Lower lobe of right lung (tissue), 2 donors: Measurements from ENCODE around the gene NRM. TPM values are rescaled to one million over a fixed set of nuclear protein-coding genes. Genes with fewer than 3 reads are reported as not detected.

Source experiments
- ATAC-seq, 2 donors: fragments of 200-7000 bp; cut with Tn5 transposase; one replicate each; pipeline ENCODE4 v1.9.1; 2020 to 2022; ENCODE audit warnings: mild to moderate bottlenecking in 2 of 2, moderate library complexity in 2 of 2
- DNase-seq: peaks from one replicate; pipeline ENCODE4 v3.0.0-alpha.2; 2020
- H3K27ac ChIP-seq: fragments of 200-600 bp; one replicate; pipeline ENCODE4 v1.8.0; 2022
- H3K27me3 ChIP-seq: fragments of 200-600 bp; one replicate; pipeline ENCODE4 v1.8.0; 2022; ENCODE audit warnings: low read depth
- H3K36me3 ChIP-seq: fragments of 200-600 bp; one replicate; pipeline ENCODE4 v1.8.0; 2022; ENCODE audit warnings: mild to moderate bottlenecking
- H3K4me1 ChIP-seq: fragments of 200-600 bp; one replicate; pipeline ENCODE4 v1.8.0; 2022
- H3K4me3 ChIP-seq: fragments of 200-600 bp; one replicate; pipeline ENCODE4 v1.8.0; 2022; ENCODE audit warnings: mild to moderate bottlenecking
- H3K9me3 ChIP-seq: fragments of 200-600 bp; one replicate; pipeline ENCODE4 v1.8.0; 2022
- intact Hi-C: fragments of 100-400 bp; cut with DNase I; formaldehyde crosslinking; loops from one replicate; pipeline ENCODE4 v1.11.0; 2022
- total RNA-seq: library from RNA; stranded (reverse); fragmentation: NEBNext Ultra II Directional; extraction: Animal tissue kit (Norgen Biotek cat#: 25700); gene quantifications from one replicate; pipeline ENCODE4 v1.2.1, GENCODE V29; 2021
- TF ChIP-seq, protein P1 (sequence below): fragments of 200-600 bp; IDR thresholded peaks from one replicate; pipeline ENCODE4 v1.8.0; 2022; ENCODE audit warnings: antibody characterized with exemption, mild to moderate bottlenecking
- donor health status: DM: no; HTN: yes; CAD: no; lungs with severe emphysema.

The NRM gene
- total RNA-seq, 1 donor from 2014 or later = 10.0 TPM

DNA sequence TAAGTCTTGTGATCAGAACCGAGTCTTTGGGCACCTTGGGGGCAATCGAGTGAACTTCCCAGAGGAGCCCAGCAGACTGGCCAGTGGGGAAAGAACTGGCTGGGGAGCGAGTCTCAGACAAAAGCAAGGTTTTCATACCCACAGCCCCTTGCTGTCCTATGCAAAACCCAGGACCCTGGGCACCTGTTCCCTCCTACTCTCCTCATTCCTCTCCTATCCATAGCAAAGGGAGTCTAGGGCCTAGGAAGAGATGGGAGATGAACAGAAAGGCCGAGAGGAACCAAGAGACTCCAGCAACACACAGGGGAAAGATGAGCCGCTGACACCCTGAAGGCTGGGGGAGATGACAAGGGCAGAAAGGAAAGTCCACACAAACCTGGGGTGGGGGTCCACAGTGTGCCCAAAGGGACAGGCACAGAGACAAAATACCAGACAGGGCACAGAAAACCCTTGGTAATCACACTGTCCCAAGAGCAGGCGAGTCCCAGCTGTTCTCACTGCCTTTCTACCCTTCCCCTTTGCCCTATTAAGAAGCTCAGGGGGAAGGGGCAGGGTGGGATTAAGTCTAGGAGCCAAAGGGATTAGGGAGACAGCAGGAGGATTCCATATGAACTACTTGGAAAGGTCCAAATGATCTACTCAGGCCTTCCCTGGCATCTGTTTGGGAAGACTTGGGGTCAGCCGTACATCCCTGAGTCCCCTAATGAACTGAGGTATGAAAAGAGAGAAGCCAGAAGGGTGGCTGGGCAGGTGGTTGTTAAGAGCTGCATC lies 10.8 kb downstream of the NRM start:
- Histone ChIP-seq H3K4me1 (peaks cover 41% of the 10 kb centered on the region), H3K36me3 (peaks cover 51% of the 10 kb centered on the region), H3K4me3 (peak overlapping the region; percentile 81), H3K9me3 (no peaks in the 10 kb centered on the region), H3K27me3 (no peaks in the 10 kb centered on the region), H3K27ac (peak overlapping the region; percentile 19)
- TF ChIP-seq, protein P1, sequence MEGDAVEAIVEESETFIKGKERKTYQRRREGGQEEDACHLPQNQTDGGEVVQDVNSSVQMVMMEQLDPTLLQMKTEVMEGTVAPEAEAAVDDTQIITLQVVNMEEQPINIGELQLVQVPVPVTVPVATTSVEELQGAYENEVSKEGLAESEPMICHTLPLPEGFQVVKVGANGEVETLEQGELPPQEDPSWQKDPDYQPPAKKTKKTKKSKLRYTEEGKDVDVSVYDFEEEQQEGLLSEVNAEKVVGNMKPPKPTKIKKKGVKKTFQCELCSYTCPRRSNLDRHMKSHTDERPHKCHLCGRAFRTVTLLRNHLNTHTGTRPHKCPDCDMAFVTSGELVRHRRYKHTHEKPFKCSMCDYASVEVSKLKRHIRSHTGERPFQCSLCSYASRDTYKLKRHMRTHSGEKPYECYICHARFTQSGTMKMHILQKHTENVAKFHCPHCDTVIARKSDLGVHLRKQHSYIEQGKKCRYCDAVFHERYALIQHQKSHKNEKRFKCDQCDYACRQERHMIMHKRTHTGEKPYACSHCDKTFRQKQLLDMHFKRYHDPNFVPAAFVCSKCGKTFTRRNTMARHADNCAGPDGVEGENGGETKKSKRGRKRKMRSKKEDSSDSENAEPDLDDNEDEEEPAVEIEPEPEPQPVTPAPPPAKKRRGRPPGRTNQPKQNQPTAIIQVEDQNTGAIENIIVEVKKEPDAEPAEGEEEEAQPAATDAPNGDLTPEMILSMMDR = no peak
- no peak for ATAC-seq
- no peak for DNase-seq
- intact Hi-C loops = loop anchor here (5.0 kb wide), 1 partner anchor 42 kb away; the partner anchor contains the start of gene TUBB

GRCh38 chr6:30678964-30679726 lies 11.6 kb downstream of the NRM start:
- peak overlapping the region; percentile 81 for H3K4me3 ChIP-seq
- H3K9me3 ChIP-seq = no peaks in the 10 kb centered on the region
- DNase-seq = peak; percentile 91
- intact Hi-C loops = loop anchor here (5.0 kb wide), 1 partner anchor 43 kb away; the partner anchor contains the start of gene TUBB
- H3K36me3 ChIP-seq = peaks cover 51% of the 10 kb centered on the region
- H3K27ac ChIP-seq = peak overlapping the region; percentile 19
- ATAC-seq = peak; percentile 87
- peaks cover 40% of the 10 kb centered on the region for H3K4me1 ChIP-seq
- no peaks in the 10 kb centered on the region for H3K27me3 ChIP-seq
- TF ChIP-seq, protein P1 = peak; percentile 97

DNA sequence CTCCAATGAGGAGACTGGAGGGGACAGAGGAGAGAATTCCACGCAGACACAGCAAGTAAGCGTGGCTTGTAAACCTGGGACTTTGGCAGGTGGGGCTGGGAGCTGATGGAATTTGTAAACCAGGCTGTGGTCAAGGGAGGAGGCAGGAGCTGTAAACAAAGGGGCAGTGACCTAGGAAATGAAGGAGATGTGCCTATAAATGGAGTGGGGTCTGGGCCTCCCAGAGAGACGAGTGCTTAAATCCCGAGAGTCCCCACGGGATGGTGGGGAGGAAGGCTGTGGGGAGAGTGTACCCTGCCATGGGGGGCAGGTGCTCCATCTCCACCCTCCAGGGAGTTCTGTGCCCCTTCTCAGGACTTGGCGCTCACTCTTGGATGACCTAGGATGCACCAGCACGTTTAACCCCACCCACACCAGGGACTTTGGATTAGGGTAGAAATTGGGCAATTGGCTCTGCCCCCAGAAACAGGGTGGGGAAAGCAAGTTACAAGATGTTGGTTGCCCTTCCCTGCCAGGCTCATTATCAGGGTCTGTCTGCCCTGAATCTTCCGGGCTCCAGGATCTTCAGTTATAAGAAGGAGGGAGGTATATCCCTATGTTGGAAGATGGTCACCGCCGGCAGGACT lies 14.0 kb downstream of the NRM start:
- Histone ChIP-seq H3K4me1 (peaks cover 44% of the 10 kb centered on the region), H3K36me3 (peaks cover 51% of the 10 kb centered on the region), H3K4me3 (no peak overlapping the region), H3K27ac (no peak overlapping the region), H3K9me3 (no peaks in the 10 kb centered on the region), H3K27me3 (no peaks in the 10 kb centered on the region)
- intact Hi-C loops = loop anchor here (5.0 kb wide), 1 partner anchor 46 kb away; the partner anchor contains the start of gene TUBB
- no peak for DNase-seq
- no peak for ATAC-seq
- TF ChIP-seq, protein P1 = no peak

DNA sequence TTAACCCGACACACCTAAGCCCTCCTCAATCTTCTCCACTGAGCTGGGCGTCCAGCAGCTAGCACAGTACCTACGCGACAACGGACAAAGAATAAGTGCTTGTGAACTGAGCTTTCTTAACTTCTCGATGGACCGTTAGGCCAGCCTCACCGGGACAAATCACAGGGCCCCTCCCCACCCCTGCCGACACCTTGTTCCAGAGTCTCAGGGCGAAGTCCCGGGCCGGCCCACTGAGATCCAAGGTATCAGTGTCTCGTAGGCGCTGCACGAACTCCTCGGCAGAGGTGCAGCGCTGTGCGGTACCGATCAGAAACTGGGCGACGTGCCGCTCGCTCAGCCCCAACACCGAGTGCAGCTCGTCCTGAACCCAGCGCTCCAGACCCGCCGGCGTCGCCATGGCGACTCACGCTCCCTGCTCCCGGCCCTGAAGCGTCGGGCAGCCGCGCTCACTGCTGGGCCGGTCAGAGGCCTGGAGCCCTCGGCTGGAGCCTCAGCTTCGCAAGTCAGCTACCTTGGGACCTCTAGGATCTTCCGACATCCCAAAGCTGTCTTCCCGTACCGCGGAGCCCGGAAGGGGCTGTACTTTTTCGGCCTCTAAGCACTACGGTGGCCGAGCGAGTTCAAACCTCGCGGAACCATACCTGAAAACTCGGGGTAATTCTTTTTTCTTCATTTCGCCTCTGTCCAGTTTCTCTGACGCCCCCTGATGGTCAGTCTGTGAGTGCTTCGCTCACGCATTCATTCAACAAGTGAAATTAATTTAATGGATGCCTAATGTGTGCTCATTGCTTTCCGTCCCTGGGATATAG lies 18.1 kb downstream of the NRM start, which contains the start of gene DHX16:
TSS of gene DHX16 (minus strand) at position 562 of the 809 bp plus-strand sequence. CDS start at position 397, 165 bp downstream.
- ATAC-seq (peak; percentile 94 to 96), DNase-seq (peak; percentile 96)
- Histone ChIP-seq H3K36me3 (peaks cover 54% of the 10 kb centered on the region), H3K27ac (peak within 1 kb of the TSS; percentile 75), H3K4me1 (peaks cover 22% of the 10 kb centered on the region), H3K4me3 (peak within 1 kb of the TSS; percentile 90), H3K9me3 (no peaks in the 10 kb centered on the region), H3K27me3 (no peaks in the 10 kb centered on the region)
- intact Hi-C loops = no loop called here
- TF ChIP-seq, protein P1 = peak; percentile 84
